ENCODE measurements around the gene PNPLA7. TPM values are rescaled to one million over a fixed set of nuclear protein-coding genes. Genes with fewer than 3 reads are reported as not detected.
A peak's percentile ranks its signal among the peaks of the same experiment; 100 is the strongest.

Gene PNPLA7
- total RNA-seq, 1 experiment from 2014 or later: 0.90 TPM

GRCh38 chr9:137504432-137504777, 45.8 kb downstream of the PNPLA7 start:
- H3K27ac ChIP-seq (ENCODE audit: low read depth, low read length, poor library complexity, severe bottlenecking): no peak overlapping the region
- no peaks in the 10 kb centered on the region for H3K4me1 ChIP-seq (ENCODE audit: insufficient read depth, low read length, poor library complexity, severe bottlenecking)
- no peaks in the 10 kb centered on the region for H3K9me3 ChIP-seq (ENCODE audit: low read depth, low read length, poor library complexity, severe bottlenecking)
- intact Hi-C loops (cut with micrococcal nuclease; ENCODE audit: unreplicated experiment): no loop called here
- H3K36me3 ChIP-seq (ENCODE audit: insufficient read depth, low read length, poor library complexity, severe bottlenecking): no peaks in the 10 kb centered on the region
- POLR2A ChIA-PET (ENCODE audit: low non-redundant PET): no interaction called here
- no peak for DNase-seq (ENCODE audit: low spot score)
- no TSS peak for BruUV-seq (replicated peaks)
- CTCF ChIA-PET: interaction anchor here (0.7 to 1.2 kb wide), 2 partner anchors 22 to 82 kb away, joined by 5 to 7 read pairs; partner anchors contain the start of gene EXD3
- no peak overlapping the region for H3K4me3 ChIP-seq (ENCODE audit: low read depth, low read length, poor library complexity, severe bottlenecking)
- TF ChIP-seq EZH2 (IDR thresholded peaks at IDR 0.05; ENCODE audit: borderline replicate concordance, low read depth, low read length, poor library complexity, severe bottlenecking) (no peak), CTCF (conservative IDR thresholded peaks at IDR 0.05; ENCODE audit: low read depth, low read length) (no peak)
- H3K27me3 ChIP-seq (replicated peaks; ENCODE audit: insufficient read depth, low read depth, low read length, poor library complexity): no peaks in the 10 kb centered on the region

GRCh38 chr9:137502008-137502911, 47.9 kb downstream of the PNPLA7 start:
- Histone ChIP-seq H3K4me3 (ENCODE audit: low read depth, low read length, poor library complexity, severe bottlenecking) (no peak overlapping the region), H3K9me3 (ENCODE audit: low read depth, low read length, poor library complexity, severe bottlenecking) (no peaks in the 10 kb centered on the region), H3K4me1 (ENCODE audit: insufficient read depth, low read length, poor library complexity, severe bottlenecking) (no peaks in the 10 kb centered on the region), H3K27ac (ENCODE audit: low read depth, low read length, poor library complexity, severe bottlenecking) (no peak overlapping the region), H3K27me3 (replicated peaks; ENCODE audit: insufficient read depth, low read depth, low read length, poor library complexity) (no peaks in the 10 kb centered on the region), H3K36me3 (ENCODE audit: insufficient read depth, low read length, poor library complexity, severe bottlenecking) (no peaks in the 10 kb centered on the region)
- TF ChIP-seq CTCF (conservative IDR thresholded peaks at IDR 0.05; ENCODE audit: low read depth, low read length): no peak
- no peak for TF ChIP-seq EZH2 (IDR thresholded peaks at IDR 0.05; ENCODE audit: borderline replicate concordance, low read depth, low read length, poor library complexity, severe bottlenecking)
- ChIA-PET CTCF (no interaction called here), POLR2A (ENCODE audit: low non-redundant PET) (no interaction called here)
- BruUV-seq (replicated peaks): no TSS peak
- DNase-seq (ENCODE audit: low spot score): peak; percentile 47
- intact Hi-C loops (cut with micrococcal nuclease; ENCODE audit: unreplicated experiment): no loop called here

GRCh38 chr9:137501457-137501856, 48.7 kb downstream of the PNPLA7 start:
- ChIA-PET POLR2A (ENCODE audit: low non-redundant PET) (no interaction called here), CTCF (no interaction called here)
- H3K4me1 ChIP-seq (ENCODE audit: insufficient read depth, low read length, poor library complexity, severe bottlenecking): no peaks in the 10 kb centered on the region
- no peaks in the 10 kb centered on the region for H3K36me3 ChIP-seq (ENCODE audit: insufficient read depth, low read length, poor library complexity, severe bottlenecking)
- no peak overlapping the region for H3K4me3 ChIP-seq (ENCODE audit: low read depth, low read length, poor library complexity, severe bottlenecking)
- intact Hi-C loops (cut with micrococcal nuclease; ENCODE audit: unreplicated experiment): no loop called here
- no peaks in the 10 kb centered on the region for H3K9me3 ChIP-seq (ENCODE audit: low read depth, low read length, poor library complexity, severe bottlenecking)
- H3K27me3 ChIP-seq (replicated peaks; ENCODE audit: insufficient read depth, low read depth, low read length, poor library complexity): no peaks in the 10 kb centered on the region
- no peak overlapping the region for H3K27ac ChIP-seq (ENCODE audit: low read depth, low read length, poor library complexity, severe bottlenecking)
- TF ChIP-seq CTCF (conservative IDR thresholded peaks at IDR 0.05; ENCODE audit: low read depth, low read length): no peak
- TF ChIP-seq EZH2 (IDR thresholded peaks at IDR 0.05; ENCODE audit: borderline replicate concordance, low read depth, low read length, poor library complexity, severe bottlenecking): no peak
- no peak for DNase-seq (ENCODE audit: low spot score)
- BruUV-seq (replicated peaks): no TSS peak
